Measurements from ENCODE around the gene MACROH2A1.

Gene MACROH2A1

GRCh38 chr5:135398160-135398854 is 724 bp downstream of the MACROH2A1 start:
- in situ Hi-C loops (cut with MboI; ENCODE audit: low sequenced_read_pairs) = no loop called here

DNA sequence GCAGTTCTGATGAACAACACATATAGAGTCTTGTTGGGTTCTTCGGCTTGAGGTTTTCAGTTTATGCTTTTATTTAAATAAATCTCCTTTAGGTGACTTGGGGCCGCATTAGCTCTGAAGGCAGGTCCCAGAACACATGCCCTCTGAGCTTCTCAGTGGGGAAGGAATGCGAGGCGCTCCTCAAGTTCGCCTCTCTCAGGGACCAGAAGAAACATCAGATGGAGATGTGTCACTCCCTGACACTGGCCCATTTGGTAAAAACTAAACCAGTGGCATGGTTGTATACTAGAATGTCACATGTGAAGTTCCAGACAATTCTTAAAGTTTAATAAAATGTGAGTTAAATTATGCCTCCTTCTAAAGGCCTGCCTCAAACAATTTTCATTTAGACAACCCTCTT is 1.9 kb downstream of the MACROH2A1 start:
- in situ Hi-C loops (cut with MboI; ENCODE audit: low sequenced_read_pairs) = no loop called here

DNA sequence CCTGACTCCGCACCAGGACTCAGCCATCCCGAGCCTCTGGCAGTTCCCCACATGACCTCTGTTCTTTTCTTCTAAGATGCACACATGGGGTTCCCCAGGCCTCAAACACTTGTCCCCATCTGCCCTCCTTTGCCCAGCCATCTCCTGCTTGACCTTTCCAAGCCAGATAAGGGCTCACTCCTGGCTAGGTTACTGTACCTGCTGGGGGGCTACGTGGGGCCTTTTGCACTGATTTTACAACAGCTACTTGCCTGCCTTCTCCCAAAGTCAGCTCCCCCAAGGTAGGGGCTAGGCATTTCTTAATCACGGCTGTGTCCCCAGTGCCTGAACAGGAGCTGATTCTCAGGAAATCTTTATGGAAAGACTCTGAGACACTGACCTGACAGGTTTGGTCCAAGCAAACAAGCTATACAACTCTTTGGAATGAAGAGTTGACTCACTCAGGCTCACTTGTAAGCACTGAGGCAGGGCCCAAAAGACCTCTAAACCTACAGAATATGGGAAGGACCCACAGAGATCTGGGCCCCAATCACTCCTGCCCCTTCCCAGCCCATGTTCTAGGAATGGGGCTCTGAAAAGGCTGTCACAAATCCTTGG is 2.5 kb downstream of the MACROH2A1 start:
- in situ Hi-C loops (cut with MboI; ENCODE audit: low sequenced_read_pairs) = no loop called here

DNA sequence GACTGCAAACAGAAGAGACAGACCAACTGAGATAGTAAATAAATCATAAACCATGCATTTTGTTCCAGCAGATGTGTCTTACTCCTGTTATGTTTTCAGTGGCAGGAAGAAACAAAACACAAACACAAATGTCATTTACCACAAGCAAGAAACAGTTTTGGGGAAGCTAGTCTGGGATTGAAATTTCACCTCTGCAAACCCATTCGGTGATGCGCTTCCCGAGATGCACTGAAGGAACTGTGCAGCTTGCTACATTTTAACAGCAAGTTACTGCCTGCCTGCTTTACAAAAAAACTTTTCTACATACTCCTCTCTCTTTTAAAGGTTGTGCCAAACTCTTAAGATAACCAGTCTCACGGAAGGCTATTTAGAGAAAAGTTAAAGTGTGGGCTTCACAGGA is 3.2 kb downstream of the MACROH2A1 start:
- in situ Hi-C loops (cut with MboI; ENCODE audit: low sequenced_read_pairs) = no loop called here

- in situ Hi-C loops (cut with MboI; ENCODE audit: low sequenced_read_pairs) = no loop called here
Measured at GRCh38 chr5:135395451-135395850, 3.6 kb downstream of the MACROH2A1 start.

- in situ Hi-C loops (cut with MboI; ENCODE audit: low sequenced_read_pairs) = no loop called here
Measured at GRCh38 chr5:135394095-135394494, 4.9 kb downstream of the MACROH2A1 start.

- in situ Hi-C loops (cut with MboI; ENCODE audit: low sequenced_read_pairs) = no loop called here
Measured at GRCh38 chr5:135393691-135394090, 5.3 kb downstream of the MACROH2A1 start.

DNA sequence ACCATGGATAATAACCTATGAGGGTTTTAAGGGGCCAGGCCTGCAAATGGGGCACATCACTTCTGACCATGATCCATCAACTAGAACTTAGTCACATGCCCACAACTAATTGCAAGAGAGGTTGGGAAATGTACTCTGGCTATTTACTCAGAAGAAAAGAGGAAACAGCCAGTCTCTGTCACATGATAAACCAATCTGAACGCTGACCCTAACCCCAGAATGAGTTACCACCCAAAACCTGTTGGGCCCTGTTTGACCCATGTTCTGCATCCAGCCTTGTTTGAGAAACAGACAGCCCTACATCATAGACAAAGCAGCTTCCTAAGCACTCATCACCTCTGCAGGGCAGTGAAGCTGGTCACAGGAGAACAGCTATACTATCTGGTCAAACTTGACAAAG is 5.8 kb downstream of the MACROH2A1 start:
- in situ Hi-C loops (cut with MboI; ENCODE audit: low sequenced_read_pairs) = no loop called here

GRCh38 chr5:135392256-135392655 is 6.8 kb downstream of the MACROH2A1 start:
- in situ Hi-C loops (cut with MboI; ENCODE audit: low sequenced_read_pairs) = no loop called here

- in situ Hi-C loops (cut with MboI; ENCODE audit: low sequenced_read_pairs) = no loop called here
Measured at GRCh38 chr5:135391869-135392255, 7.2 kb downstream of the MACROH2A1 start.

GRCh38 chr5:135391116-135391868 is 7.7 kb downstream of the MACROH2A1 start:
- in situ Hi-C loops (cut with MboI; ENCODE audit: low sequenced_read_pairs) = no loop called here

DNA sequence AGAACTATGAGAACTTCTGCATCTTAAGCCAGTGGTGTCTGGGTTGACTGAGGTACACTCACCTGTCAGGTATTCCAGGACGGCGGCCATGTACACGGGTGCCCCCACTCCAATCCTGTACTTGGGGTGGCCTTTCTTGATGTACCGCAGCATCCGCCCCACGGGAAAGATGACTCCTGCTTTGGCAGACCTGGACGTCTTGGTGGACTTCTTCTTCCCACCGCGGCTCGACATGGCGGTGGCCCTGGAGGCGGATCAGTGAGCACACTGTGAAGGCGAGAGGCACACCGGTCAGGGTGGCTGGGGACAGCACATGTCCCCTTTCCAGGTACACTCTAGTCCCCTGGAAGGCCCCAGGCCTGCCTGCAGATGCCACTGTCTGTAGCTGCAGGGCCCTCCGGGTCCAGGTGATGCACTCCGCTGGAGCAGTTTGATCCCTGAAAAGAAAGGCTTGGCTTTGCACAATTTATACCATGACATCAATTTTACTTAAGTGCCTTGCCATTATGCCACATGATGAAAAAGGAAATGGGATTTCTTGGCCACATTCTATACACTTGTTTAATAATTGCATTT is 10.1 kb downstream of the MACROH2A1 start:
- in situ Hi-C loops (cut with MboI; ENCODE audit: low sequenced_read_pairs) = no loop called here

DNA sequence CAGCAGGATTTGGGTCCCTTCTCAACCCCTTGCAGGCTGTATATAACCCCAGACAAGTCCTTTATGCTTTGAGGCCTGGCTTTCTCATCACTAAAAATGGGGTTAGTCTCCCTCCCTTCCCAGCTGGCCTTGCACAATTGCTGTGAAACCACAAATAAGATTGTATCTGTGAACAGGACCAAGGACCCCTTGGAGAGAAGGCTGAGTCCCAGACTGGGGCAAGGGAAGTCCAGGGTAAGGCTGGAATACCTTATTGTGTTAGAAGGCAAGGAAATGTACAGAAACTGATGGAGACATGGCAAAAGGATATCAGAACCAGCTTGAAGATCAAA is 11.4 kb downstream of the MACROH2A1 start:
- in situ Hi-C loops (cut with MboI; ENCODE audit: low sequenced_read_pairs) = no loop called here

GRCh38 chr5:135386886-135387628 is 12.0 kb downstream of the MACROH2A1 start:
- in situ Hi-C loops (cut with MboI; ENCODE audit: low sequenced_read_pairs) = no loop called here

DNA sequence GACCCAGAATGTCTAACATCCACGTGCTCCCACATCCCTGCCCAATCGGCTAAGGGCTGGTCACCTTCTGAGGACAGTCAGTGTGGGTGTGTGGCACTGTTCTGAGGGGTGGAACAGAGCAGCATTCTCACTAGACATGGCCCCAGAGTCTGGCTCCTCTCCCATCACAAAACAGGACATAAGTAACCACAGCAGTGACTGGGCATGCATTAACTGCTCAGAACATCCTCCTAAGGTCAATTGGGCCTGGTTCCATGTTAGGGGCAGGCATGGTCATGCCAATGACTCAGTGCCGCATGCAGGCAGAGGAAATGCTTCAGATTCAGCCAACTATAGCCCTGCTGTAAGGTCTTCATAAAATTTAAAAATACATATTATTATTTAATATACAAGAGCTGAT is 12.9 kb downstream of the MACROH2A1 start:
- in situ Hi-C loops (cut with MboI; ENCODE audit: low sequenced_read_pairs) = no loop called here

DNA sequence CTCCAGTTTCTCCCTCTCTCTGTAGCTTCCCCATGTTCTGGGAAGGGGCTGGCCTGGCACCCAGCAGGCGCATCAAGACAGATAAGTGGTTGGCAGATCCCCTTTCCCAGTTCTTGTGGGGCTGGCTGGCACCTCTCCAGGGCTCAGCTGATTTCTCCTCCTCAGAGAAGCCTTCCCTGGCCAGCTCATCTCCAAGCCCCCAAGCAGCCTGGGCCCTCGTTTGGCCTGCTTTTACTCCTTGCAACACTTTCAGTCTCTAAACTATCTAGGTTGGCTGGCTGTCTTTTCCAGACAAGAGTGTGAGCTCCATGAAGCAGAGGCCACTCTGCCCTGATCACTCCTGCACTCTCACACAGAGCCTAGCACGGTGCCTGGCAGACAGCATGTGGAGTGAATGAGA is 13.5 kb downstream of the MACROH2A1 start:
- in situ Hi-C loops (cut with MboI; ENCODE audit: low sequenced_read_pairs) = no loop called here

- in situ Hi-C loops (cut with MboI; ENCODE audit: low sequenced_read_pairs) = no loop called here
Measured at GRCh38 chr5:135384898-135385297, 14.1 kb downstream of the MACROH2A1 start.

GRCh38 chr5:135383803-135384495 is 15.1 kb downstream of the MACROH2A1 start:
- in situ Hi-C loops (cut with MboI; ENCODE audit: low sequenced_read_pairs) = no loop called here

GRCh38 chr5:135382981-135383380 is 16.1 kb downstream of the MACROH2A1 start:
- in situ Hi-C loops (cut with MboI; ENCODE audit: low sequenced_read_pairs) = no loop called here

DNA sequence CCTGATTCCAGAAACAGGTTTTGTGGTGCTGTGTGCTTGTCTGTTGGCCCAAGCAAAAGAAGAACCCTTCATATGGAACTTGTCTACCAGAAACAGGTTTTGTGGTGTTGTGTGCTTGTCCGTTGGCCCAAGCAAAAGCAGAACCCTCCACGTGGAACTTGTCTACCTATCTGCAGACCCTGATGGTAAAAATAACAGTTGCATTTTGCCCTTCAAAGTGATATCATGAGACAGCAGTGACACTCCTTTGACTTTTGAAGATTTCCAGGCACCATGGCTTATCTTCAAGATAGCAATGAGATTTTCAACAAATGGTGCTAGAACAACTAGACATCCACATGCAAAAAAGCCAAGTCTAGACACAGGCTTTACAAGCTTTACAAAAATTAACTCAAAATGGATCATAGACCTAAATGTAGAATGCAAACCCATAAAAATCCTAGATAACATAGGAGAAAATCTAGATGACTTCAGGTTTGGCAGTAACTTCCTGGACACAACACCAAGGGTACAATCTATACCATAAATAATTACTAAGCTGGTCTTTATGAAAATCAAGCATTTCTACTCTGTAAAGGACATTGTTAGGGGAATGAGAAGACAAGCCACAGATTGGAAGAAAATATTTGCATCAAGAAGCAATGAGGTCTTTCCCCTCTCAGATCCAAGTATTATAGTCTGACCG is 16.8 kb downstream of the MACROH2A1 start:
- in situ Hi-C loops (cut with MboI; ENCODE audit: low sequenced_read_pairs) = no loop called here

Measured in HL-60/S4 (cell line).